ENCODE measurements around the gene CCDC177.

Gene CCDC177

GRCh38 chr14:69531135-69531534 is 43.5 kb downstream of the CCDC177 start:
- no peak for DNase-seq

DNA sequence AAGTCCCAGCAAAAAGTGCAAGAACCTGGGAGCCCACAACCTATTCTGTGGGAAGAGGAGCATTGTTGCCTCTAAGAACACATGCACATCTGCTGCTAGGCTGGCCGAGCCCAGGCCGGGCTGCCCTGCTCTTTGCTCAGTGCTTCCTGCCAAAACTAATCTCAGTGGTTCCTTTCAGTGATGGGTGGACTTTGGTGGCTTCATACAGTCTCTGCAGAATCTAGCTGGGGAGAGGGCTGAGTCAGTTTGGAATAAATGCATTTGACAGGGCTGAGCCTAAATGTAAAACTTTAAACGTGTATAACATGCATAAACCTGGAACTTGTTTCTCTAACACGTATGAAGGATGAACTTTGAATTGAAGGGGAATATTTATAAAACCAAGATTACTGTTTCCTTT is 44.6 kb downstream of the CCDC177 start:
- DNase-seq = no peak

DNA sequence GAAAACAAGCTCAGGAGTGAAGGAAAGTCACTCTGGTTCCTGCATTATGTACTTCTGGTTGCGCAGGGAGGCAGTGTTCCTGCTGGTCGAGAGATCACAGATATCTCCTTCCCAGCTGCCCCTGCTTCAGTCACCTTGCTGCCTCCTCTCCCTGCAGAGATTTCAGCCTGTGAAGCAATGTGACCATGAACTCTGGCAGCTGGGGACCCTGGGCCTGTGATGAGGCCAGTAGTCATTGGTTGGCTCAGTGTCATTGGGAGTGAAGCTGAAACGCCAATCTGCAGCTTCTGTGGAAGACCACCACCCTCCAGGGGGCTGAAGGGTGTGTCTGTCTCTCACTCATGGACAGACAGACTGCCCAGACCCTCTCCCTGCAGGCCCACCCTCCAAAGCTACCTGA is 45.1 kb downstream of the CCDC177 start:
- no peak for DNase-seq

- no peak for DNase-seq
Measured at GRCh38 chr14:69528930-69529329, 45.7 kb downstream of the CCDC177 start.

- DNase-seq = no peak
Measured at GRCh38 chr14:69528143-69528542, 46.5 kb downstream of the CCDC177 start.

DNA sequence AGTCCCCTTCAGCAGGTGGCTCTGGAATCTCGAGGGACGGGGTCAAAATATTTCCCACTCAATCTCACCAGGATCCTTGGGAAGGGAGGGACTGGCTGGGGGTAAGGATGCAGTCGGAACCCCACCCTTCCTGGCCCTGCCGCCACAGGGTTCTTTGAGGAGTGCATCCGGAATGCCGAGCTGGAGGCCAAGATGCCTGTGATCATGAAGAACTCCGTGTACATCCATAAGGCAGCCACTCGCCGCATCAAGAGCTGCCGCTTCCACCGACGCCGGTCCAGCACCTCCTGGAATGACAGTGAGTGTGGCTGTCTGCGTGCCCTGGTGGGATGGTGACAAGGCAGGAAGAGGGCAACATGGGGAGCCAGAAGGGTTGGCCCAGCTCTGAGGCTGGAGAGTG is 47.0 kb downstream of the CCDC177 start:
- DNase-seq = no peak

DNA sequence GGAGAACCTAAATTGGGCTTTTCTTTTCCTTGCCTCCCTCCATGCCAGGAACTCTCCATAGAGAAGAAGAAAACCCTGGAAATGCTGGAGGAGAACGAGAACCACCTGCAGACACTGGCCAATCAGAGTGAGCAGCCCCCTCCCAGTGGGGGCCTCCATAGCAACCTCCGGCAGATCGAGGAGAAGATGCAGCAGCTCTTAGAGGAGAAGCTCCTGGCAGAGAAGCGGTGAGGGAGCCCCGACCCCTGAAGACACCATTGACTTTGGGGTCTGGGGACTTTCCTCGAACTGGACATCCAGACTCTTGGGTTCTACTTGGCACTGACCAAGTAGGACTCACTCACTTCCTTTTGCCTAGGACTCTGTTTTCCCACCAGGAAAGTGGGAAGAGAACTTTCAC is 48.8 kb downstream of the CCDC177 start:
- no peak for DNase-seq

DNA sequence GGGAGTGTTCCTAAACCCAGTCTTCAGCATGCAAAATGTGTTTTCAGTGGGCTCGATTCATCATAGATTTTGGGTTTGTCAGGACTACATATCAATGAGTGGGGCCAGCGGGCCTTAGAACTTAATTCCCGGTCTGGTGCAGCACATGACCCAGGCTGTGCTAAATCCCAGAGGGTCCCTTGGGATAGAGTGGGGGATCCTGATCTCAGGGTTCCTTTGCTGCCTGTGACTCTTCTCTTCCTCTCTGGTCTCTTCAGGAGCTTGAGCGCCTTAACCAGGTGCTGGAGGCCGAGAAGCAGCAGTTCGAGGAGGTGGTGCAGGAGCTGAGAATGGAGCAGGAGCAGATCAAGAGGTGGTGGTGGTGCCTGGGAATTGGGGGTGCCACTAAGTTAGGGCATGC is 52.6 kb downstream of the CCDC177 start:
- DNase-seq = no peak

All from nucleus accumbens (tissue), 56 donors.